ENCODE results near the gene NT5C3B.
A peak's percentile ranks its signal among the peaks of the same experiment; 100 is the strongest.

Gene NT5C3B

GRCh38 chr17:41786227-41787020, 49.6 kb downstream of the NT5C3B start, which contains the start of gene JUP (continued):
- TF ChIP-seq PBX3 (CRISPR knock-in tag; IDR thresholded peaks at IDR 0.05) (peak; percentile 96), ZFHX2 (tag by site-specific recombination; conservative IDR thresholded peaks at IDR 0.05) (peak; percentile 65; the same call in 1 of the 2 replicates), ZBTB26 (tag by site-specific recombination; optimal IDR thresholded peaks at IDR 0.05) (peak; percentile 91), ZNF184 (tag by site-specific recombination; IDR thresholded peaks at IDR 0.05) (peak; percentile 66; the same call in 1 of the 2 replicates), ZNF510 (tag by site-specific recombination; IDR thresholded peaks at IDR 0.05; ENCODE audit: insufficient replicate concordance) (no peak), ZNF48 (tag by site-specific recombination; IDR thresholded peaks at IDR 0.05) (no peak), ZNF660 (tag by site-specific recombination; IDR thresholded peaks at IDR 0.05) (0 out of 2 replicates have a peak, but pooled peaks have one; percentile 85), CTCF (tag by site-specific recombination; IDR thresholded peaks at IDR 0.05) (peak; percentile 40), ZNF701 (tag by site-specific recombination; IDR thresholded peaks at IDR 0.05) (no peak), ZBTB44 (tag by site-specific recombination; IDR thresholded peaks at IDR 0.05) (0 out of 2 replicates have a peak, but pooled peaks have one; percentile 15), ZNF629 (tag by site-specific recombination; IDR thresholded peaks at IDR 0.05) (peak; percentile 36; the same call in 1 of the 2 replicates), KLF10 (tag by site-specific recombination; IDR thresholded peaks at IDR 0.05) (peak; percentile 97), ZNF639 (tag by site-specific recombination; IDR thresholded peaks at IDR 0.05) (0 out of 2 replicates have a peak, but pooled peaks have one; percentile 6), ZNF280D (tag by site-specific recombination; IDR thresholded peaks at IDR 0.05) (no peak), BCL11B (tag by site-specific recombination; IDR thresholded peaks at IDR 0.05; ENCODE audit: low read depth) (0 out of 2 replicates have a peak, but pooled peaks have one; percentile 18), PATZ1 (tag by site-specific recombination; IDR thresholded peaks at IDR 0.05) (peak; percentile 22; the same call in 1 of the 2 replicates), SP2 (tag by site-specific recombination; IDR thresholded peaks at IDR 0.05) (peak; percentile 99), KLF1 (tag by site-specific recombination; IDR thresholded peaks at IDR 0.05) (peak; percentile 74), BCL11A (tag by site-specific recombination; IDR thresholded peaks at IDR 0.05; ENCODE audit: low read depth) (0 out of 2 replicates have a peak, but pooled peaks have one; percentile 40), MYNN (tag by site-specific recombination; IDR thresholded peaks at IDR 0.05; ENCODE audit: borderline replicate concordance) (no peak), ZNF785 (tag by site-specific recombination; IDR thresholded peaks at IDR 0.05) (0 out of 2 replicates have a peak, but pooled peaks have one; percentile 24), KLF16 (tag by site-specific recombination; IDR thresholded peaks at IDR 0.05) (peak; percentile 47; the same call in 1 of the 2 replicates), ZNF626 (tag by site-specific recombination; IDR thresholded peaks at IDR 0.05) (no peak), ZBTB20 (tag by site-specific recombination; IDR thresholded peaks at IDR 0.05) (no peak), KLF8 (tag by site-specific recombination; IDR thresholded peaks at IDR 0.05) (peak; percentile 93), ZIC2 (tag by site-specific recombination; IDR thresholded peaks at IDR 0.05) (no peak)
